Stimulated activated CD4-positive, alpha-beta T cell treated with anti-CD3 and anti-CD28 coated beads, TNF-alpha, amount 100 ng/mL, for 48 hours (primary cell): Measurements from ENCODE around the gene CALML5.

Experiments used
- DNase-seq, 3 donors: peaks; one replicate each; pipeline ENCODE4 v3.0.0-alpha.2; 2020; ENCODE audit warnings: low read depth in 3 of 3

CALML5 gene

DNA sequence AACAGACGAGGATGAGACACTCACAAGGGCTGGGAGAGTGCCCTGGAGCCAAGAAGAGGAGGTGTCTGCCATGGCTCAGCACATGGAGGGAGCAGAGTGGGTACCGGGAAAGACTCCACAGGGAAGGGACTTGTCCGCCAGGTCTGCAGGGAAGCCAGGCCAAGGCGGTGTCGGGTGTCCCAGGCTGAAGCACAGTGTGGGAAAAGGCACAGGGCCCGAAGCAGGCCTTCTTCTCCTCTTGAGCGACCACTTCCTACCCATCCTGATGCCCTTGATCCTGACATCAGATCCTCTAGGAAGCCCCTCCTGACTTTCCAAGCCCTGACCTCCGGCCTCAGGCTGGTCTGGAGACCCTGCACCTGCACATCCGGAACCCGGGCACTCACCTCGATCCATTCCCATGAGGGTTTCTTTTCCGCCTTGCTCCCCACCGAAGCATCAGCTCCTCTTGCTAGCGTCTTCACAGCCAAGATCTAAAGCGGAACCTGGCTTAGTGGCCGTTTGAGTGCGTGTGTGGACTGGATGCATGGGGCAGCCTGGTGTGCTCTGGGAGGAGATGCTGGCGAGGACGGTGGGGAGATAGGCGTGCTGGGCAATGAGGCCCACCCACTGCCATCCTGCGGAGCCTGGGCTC, 33.8 kb upstream of the CALML5 start:
- no peak for DNase-seq

DNA sequence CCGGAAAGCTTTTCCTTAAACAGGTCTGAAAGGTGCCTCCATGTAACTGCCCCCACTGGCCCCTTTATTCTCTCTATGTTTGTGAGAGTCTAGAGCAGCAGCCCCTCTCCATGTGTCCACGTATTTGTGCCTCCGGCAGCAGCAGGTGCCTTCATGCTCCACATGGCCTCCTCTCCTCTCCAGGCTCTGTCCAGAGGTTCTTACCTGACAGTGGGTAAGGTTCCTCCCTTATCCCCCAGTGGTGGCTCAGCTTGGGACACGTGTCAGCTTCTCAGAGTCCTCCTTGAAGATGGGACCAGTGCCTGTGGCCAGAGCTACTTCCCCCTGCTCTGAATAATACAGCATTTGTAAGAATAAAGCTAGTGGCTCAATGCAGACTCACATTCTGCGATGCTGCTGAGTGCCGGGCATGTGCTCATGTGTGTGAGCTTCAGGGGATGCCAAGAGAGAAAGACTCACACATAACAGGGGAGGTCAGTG, 33.3 kb upstream of the CALML5 start:
- no peak for DNase-seq

DNA sequence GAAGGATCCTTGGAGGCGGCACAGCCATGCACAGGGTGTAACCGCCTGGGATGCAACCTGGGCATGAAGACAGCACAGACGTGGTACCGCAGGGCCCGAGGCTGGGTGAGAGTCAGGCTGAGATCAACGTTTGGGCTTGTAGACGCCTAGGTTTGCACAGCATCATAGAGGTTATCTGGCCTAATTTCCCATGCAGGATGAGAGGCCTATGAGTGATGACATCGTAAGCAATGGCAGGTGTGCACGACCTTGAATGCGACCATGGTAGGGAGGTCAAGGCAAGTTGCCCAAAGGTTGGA, 32.9 kb upstream of the CALML5 start:
- DNase-seq: no peak

DNA sequence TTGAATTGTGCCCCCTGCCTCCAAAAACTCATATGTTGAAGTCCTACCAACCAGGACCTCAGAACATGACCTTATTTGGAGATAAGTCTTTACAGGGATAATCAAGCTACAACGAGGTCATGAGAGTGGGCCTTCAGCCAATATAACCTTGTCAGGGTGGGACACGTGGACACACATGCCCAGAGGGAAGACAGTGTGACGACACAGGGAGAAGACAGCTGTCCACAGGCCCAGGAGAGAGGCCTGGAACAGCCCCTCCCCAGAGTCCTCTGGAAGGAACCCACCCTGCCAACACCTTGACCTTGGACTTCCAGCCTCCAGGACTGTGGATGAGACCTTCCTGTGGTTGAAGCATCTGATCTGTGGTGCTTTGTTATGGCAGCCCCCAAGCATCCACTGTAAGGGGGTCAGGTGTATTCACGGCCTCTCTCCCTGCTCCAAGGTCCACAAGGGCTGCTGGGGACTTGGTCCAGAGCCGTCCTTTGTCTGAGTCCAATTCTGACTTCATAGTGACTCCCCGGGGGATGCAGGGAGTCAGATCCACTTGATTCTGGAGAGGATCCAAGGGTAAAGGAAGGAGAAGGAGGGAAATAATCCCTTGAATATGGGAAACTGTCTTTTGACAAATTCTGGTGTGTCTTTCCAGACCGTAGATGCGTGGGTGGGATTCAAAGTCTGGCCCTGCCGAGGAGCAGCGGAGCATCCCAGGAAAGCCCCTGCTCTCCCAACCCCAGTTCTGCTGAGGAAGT, 32.4 kb upstream of the CALML5 start:
- no peak for DNase-seq

DNA sequence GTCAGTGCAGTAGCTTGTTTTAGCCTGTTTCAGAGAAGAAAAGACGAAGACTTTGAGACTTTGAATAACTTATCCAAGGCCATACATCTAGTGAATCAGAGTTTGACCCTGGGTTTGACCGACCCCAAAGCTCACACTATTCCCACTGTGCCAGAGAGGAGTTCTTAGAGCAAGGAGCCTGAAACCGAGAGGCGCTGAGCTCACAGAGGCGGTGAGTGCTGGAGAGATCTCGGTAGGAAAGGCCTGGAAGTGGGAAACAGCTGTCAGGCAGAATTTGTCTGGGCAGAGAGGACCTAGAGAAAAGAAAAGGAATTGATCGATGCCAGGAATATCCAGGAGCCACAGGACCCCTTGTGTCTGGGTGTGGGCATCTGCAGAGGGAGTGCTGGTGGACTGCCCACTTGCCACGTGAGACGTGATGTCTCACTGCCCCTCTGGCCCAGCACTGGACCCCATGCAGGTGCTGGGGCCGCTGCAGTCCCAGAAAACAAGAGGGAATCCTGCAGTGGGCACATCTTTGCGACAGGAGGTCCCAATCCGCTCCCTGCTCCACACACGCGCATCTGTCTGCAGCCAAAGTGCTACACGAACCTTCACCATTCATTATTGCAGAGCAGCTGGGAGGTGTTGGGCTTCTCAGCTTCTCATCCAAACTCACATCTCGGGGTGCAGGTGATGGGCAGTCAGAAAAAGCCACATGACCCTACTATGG, 31.6 kb upstream of the CALML5 start:
- no peak for DNase-seq

DNA sequence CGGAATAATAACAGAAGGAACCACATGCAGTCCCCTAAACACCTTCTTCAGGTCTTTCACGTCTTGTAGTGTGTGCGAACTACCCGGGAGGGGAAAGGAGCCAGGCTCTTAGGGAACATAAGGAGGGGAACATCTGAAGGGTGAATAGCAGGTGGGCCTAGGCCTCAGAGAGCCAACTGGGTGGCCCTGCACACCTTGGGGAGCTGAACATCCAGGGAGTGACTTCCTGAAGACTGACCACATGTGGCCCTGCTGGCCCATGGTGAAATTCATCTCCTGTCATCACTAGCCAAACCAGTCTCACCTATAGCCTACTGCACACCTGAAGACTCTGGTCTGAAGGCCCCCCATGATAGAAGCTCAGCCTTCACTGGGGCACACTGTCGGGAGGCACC, 31.0 kb upstream of the CALML5 start:
- DNase-seq: no peak

DNA sequence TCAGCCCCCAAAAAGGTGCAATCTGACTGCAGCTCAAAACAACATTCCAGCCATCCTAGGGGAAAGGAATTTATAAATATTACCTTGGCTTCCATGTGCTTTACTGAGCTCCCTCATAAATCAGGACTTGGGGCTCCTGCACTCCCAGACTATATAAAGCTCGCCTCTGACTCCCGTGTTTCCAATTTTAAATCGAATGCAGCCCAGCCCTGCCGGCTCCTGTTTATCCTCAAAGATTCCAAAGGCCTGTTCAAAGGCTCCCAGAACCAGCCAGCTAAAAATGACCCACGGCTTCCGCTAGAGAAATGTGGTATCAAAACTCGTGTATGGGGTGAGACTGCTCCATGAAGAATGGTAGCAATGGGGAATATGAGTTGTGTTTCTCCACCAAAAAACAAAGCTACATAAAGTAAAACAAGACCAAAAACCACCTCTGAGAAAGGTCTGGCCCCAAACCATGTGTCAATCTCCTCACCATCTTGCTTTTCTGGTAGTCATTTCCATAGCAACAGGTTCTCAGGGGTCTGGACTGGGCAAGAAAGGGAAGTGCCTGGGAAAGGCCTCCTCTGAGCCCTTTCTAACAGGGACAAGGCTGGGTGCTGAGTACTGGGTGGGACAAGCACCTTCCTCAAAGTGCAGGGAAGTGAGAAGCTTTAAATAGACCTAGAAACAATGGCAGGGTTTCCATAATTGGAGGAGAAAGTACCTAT, 30.5 kb upstream of the CALML5 start:
- no peak for DNase-seq

DNA sequence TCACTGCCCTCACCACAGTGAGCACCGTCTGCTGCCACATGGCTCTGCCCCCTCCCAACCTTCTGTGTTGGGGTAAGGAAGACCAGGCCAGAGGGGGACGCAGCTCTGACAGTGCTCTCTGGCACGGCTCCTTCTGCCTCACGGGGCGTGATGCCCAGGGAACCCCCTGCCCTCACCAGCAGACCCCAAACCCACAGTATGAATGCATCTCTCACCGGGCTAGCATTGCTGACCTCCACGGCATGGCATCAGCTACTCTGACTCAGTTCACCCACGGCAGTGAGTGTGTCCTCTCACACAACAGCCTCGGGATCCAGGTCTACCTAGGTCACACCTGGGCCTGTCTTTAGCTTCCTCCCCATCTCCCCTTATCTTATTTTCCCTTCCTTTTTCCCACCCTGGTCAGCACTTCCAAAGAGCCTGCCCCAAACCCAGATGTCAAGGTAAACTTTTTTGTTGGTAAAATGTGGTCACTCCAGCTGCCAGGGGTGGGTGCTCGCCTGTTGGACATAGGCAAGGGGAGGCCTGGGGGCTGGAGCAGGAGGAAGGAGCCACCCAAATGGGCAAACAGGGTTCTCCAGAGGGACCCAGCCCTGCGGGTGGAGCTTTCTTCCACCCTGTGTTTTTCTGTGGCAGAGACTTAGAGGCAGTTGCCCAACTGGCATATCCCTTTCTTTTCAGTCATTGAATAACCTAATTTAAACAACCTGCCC, 29.8 kb upstream of the CALML5 start:
- DNase-seq: no peak

DNA sequence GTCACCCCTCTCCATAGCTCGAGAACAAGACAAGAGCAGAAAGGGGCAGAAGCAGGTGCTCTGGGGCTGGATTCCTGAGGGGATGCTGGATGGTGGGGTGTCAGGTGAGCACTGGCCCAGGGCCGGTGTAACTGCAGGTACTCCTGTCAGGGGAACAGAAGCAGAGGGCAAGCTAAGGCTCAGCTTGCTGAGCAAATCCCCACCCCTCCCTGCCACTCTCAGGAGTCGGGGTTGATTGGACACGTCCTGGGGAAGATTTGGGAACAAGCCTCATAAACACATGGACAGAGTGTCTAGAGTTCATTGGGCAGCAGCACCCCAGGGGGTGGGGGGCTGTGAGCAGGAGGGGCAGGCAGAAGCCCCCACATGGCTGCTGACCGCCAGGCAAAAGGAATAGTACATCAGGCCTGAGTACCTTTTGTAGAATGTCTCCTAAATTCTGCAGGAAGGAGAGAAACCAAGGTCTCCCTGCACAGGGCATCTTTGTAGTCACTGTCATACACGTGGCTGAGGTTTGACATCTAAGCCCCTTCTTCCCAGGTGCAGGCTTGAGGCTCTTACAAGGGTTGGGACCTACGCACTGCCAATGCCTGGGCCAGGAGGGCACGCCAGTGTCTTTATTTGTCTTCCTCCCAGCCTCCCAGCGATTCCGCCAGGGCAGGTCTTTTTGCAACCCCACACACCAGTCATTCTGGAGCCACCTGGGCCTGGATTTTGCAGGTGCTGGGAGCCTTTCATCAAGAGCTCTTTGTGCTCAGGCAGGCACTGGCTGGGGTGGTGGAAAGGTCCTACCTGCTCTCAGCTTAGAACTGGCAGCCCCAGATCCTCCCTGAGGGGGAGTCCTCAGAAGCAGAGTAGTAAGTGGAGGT, 28.2 kb upstream of the CALML5 start:
- no peak for DNase-seq

DNA sequence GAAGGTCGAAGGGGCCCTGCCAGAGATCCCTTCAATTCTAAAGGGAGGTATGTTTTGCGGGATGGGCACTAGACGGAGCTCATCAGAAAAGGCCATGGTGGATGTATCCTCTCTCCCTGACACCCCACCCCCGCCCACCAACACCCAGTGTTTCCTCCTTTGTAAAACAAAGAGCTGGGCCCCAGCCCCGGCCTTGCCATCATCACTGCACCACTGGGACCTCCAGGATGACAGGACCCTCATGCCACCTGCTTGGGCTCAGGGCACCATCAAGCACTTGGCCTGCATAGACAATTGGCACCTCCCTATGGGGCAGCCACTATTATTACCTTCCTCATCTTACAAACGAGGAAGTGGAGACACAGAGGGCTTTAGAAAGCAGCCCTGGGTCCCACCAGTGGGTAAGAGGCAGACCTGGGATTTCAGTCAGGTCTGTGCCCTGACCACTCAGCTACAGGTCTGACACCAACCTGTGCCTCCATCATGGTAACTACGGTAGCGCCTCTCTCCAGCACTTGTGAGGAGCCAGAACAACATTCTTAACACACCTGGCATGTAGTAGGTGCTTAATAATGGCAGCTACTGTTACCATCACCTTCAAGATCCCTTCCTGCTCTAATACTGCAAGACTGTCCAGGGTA, 27.4 kb upstream of the CALML5 start:
- DNase-seq: no peak

DNA sequence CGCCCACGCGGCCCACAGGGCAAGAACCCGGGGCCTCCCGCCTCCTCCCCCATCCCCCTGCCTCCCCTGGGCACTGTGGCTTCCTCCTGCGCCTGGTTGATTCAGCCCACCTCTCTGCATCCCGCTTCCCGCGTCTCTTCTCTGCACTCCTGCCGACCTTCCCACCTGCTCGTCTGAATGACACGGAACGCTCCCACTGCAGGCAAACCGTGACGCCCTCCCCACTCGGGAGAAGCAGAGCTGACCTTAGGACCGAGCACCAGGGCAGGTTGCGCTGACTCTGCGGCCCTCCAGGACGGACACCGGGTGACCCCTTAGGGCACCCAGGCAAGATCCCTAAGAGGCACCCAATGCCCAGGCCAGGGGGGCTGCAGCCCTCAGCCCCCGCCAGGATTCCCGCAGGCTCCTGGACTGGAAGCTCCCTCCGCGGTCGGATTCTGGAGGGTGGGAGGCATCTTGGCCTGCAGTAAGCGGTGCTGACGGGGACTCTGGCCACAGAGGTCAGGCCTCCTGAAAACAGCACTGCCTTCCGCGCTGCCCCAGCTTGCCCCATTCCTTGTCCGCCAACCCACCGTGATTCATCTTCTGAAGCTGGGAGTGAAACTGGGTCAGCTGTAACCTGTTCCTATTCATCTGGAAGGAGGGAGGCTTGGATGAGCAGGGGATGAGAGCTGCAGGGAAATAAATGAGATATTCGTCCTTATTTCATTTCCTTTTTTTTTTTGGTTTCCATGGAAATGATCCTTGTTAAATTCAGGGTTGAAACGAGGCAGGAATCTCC, 26.4 kb upstream of the CALML5 start:
- DNase-seq: no peak

DNA sequence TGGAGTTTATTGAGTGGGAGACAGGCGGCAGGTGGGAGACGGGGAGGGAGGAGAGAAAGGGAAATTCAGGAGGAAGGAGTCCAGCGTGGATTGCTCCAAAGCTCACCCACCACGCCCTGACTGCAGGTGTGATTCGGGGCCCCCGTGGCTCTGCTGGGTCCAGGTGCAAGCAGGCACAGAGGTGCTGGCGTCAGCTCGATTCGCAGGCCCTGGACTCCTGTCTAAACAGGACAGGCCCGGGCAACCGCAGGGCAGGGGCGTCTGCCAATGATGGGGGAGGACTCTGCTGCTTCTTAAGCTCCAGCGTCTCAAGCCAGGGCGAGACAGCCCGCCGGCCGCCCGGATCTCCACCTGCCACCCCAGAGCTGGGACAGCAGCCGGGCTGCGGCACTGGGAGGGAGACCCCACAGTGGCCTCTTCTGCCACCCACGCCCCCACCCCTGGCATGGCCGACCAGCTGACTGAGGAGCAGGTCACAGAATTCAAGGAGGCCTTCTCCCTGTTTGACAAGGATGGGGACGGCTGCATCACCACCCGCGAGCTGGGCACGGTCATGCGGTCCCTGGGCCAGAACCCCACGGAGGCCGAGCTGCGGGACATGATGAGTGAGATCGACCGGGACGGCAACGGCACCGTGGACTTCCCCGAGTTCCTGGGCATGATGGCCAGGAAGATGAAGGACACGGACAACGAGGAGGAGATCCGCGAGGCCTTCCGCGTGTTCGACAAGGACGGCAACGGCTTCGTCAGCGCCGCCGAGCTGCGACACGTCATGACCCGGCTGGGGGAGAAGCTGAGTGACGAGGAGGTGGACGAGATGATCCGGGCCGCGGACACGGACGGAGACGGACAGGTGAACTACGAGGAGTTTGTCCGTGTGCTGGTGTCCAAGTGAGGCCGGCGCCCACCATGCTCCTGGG, 25.5 kb upstream of the CALML5 start, which contains the start of gene CALML3:
CALML3 (plus strand) TSS at position 321 of the 920 bp plus-strand sequence; CDS start at position 446, 125 bp downstream.
- DNase-seq: no peak

DNA sequence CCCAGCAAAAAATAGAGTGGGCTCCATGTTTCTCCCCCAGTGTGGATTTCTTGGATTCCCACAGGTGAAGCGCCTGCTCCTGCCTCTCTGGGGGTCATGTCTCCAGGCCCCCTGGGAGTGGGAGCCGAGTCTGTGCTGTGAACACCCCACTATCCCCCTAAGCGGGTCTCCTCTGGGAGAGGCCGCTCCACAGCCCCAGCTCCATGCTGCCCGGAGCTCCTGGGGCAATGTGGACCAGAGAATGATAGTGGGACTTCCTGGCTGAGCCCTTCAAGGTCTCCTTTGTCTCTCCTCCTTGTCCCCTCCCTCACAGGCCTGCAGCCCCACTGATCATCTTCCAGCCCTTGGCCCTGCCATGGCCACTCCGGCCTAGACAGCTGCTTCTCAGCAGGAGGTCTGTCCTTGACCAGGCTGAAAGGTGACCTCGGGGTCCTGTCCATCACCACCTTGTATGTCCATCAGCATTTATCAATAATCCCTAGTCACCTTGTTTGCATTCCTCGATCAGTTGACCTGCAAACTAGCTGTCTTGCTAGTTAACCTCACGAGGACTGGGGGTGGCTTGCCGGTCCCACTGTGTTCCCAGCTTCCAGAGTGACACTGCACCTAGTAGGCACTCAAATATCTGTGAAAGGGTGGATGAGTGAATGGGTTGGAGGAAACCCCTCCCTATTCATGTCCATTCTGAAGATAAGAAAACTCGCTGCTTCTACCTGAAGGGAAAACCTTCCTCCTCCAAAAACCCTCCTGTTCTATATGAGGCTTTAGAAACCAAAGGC, 24.6 kb upstream of the CALML5 start:
- DNase-seq: no peak

DNA sequence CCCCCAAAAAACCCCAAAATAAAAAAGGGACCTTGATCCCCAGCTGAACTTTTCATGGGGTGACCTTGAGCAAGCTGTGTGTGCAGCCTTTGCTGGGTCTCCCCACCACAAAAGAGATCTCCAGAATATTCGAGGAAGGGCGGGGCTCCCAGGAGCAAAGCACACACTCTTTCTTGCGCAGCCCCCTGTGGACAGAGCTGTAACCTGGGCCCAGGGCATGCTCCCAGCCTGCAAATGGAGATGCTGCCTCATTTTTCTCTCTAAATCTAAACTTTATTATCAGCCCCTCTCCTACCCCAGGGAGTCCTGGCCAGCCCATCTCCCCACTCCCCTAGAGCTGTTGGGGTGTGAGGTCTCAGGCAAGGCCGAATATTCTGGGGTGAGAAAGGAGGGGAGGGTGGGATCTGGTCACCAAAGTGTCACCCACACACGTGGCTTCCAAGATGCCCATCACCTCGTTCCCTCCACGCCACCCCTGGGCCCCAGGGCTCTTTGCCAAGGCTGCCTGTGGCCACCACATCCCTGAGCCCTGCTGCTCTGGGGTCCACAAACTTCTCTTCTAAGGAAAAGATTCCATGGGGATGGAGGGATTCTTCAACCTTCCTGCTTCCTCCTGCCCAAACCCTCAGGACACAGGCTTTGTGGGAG, 23.7 kb upstream of the CALML5 start:
- DNase-seq: no peak

DNA sequence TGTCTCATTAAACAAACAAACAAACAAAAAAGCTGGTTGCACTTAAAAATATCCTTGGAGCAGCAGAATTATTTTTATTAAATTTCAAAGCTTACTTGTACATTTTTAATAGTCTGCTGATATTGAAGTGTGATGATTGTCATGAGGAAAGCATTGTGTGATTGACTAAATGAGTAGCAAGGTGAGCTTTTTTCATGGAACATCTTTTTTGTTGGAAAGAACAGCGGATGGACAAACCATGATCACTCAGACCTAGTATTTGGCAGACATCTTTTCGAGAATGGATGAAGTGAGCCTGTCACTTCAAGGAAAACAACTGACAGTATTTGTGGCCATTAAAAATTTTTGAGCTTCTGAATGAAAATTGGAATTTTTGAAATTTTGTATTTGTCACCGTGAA, 19.7 kb upstream of the CALML5 start:
- no peak for DNase-seq

DNA sequence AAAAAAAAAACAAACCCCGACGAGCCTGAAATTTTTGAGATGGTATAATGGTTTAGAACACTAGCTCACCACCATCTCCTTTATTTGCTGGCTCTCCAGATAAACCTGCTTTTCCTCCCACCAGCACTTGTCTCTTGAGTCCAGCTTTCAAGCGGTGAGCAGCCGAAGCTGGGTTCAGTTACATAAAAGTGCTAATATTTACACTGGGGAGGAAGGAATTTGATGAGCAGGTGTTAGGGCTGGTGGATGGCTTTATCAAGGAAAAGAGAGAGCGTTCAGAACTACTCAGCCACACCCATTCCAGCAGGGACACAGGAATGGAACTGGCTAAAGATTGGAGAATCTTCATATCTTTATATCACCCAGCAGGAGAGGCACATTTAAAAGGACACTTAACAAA, 18.8 kb upstream of the CALML5 start:
- no peak for DNase-seq

DNA sequence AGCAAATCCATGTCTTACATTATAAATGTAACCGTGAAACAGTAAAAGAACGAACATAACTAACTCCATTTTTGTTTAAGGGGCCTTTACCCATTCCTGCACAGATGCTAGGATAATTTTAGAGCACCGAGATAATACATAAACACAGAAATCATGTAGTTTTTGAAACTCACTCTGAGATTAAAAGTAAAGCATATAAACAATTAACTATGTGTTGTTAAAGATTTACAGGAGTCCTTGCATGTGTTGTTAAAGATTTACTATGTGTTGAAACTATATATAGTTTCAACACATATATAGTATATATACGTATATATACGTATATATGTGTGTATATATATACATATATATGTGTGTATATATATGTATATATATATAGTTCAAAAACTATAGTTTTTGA, 18.2 kb upstream of the CALML5 start:
- DNase-seq: no peak
